Parathyroid adenoma (tissue), 2 donors: ENCODE data around the gene PHACTR2.
"Not testable (repeated sequence)": the region's sequence is repeated elsewhere in the genome, so short reads cannot be mapped to it uniquely, and the experiment has no call there.

Experiments
- H2AFZ ChIP-seq: fragments of 300-600 bp; sonication (generic); one replicate; pipeline ENCODE4 v1.7.0; 2017; ENCODE audit warnings: antibody characterized with exemption, mild to moderate bottlenecking
- H3K27ac ChIP-seq: fragments of 300-600 bp; sonication (generic); one replicate; pipeline ENCODE4 v1.7.0; 2017
- H3K27me3 ChIP-seq: fragments of 300-600 bp; sonication (generic); one replicate; pipeline ENCODE4 v1.7.0; 2017; ENCODE audit warnings: low read length; ENCODE audit not compliant: control insufficient read depth, insufficient read depth
- H3K36me3 ChIP-seq: fragments of 300-600 bp; sonication (generic); one replicate; pipeline ENCODE4 v1.7.0; 2017; ENCODE audit warnings: low read length; ENCODE audit not compliant: control insufficient read depth, insufficient read depth
- H3K4me1 ChIP-seq: fragments of 300-600 bp; sonication (generic); one replicate; pipeline ENCODE4 v1.7.0; 2017; ENCODE audit warnings: control low read depth
- H3K4me2 ChIP-seq: fragments of 300-600 bp; sonication (generic); one replicate; pipeline ENCODE4 v1.7.0; 2017; ENCODE audit warnings: low read length
- H3K4me3 ChIP-seq: fragments of 300-600 bp; sonication (generic); one replicate; pipeline ENCODE4 v1.7.0; 2017; ENCODE audit warnings: low read depth, low read length
- H3K79me2 ChIP-seq: fragments of 300-600 bp; sonication (generic); one replicate; pipeline ENCODE4 v1.7.0; 2017; ENCODE audit warnings: control low read depth
- H3K9ac ChIP-seq: fragments of 300-600 bp; sonication (generic); one replicate; pipeline ENCODE4 v1.7.0; 2017; ENCODE audit warnings: mild to moderate bottlenecking
- H3K9me3 ChIP-seq: fragments of 300-600 bp; sonication (generic); one replicate; pipeline ENCODE4 v1.7.0; 2017; ENCODE audit warnings: low read length; ENCODE audit not compliant: control insufficient read depth
- TF ChIP-seq, protein P1 (sequence below): fragments of 300-600 bp; sonication (generic); IDR thresholded peaks from one replicate; pipeline ENCODE4 v1.7.0; 2017; ENCODE audit warnings: antibody characterized with exemption, mild to moderate bottlenecking
- donor health status: primary hyperparathyroidism.

Gene PHACTR2

GRCh38 chr6:143733510-143733909, 55.7 kb downstream of the PHACTR2 start:
- no peak overlapping the region for H3K27ac ChIP-seq
- no peaks in the 10 kb centered on the region for H3K9me3 ChIP-seq
- H3K4me3 ChIP-seq: no peak overlapping the region
- no peaks in the 10 kb centered on the region for H3K36me3 ChIP-seq
- TF ChIP-seq, protein P1, sequence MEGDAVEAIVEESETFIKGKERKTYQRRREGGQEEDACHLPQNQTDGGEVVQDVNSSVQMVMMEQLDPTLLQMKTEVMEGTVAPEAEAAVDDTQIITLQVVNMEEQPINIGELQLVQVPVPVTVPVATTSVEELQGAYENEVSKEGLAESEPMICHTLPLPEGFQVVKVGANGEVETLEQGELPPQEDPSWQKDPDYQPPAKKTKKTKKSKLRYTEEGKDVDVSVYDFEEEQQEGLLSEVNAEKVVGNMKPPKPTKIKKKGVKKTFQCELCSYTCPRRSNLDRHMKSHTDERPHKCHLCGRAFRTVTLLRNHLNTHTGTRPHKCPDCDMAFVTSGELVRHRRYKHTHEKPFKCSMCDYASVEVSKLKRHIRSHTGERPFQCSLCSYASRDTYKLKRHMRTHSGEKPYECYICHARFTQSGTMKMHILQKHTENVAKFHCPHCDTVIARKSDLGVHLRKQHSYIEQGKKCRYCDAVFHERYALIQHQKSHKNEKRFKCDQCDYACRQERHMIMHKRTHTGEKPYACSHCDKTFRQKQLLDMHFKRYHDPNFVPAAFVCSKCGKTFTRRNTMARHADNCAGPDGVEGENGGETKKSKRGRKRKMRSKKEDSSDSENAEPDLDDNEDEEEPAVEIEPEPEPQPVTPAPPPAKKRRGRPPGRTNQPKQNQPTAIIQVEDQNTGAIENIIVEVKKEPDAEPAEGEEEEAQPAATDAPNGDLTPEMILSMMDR: no peak
- H2AFZ ChIP-seq: no peak overlapping the region
- peaks cover 34% of the 10 kb centered on the region for H3K79me2 ChIP-seq
- no peak overlapping the region for H3K4me2 ChIP-seq
- H3K27me3 ChIP-seq: no peaks in the 10 kb centered on the region
- peaks cover 6% of the 10 kb centered on the region for H3K4me1 ChIP-seq
- no peak overlapping the region for H3K9ac ChIP-seq

DNA sequence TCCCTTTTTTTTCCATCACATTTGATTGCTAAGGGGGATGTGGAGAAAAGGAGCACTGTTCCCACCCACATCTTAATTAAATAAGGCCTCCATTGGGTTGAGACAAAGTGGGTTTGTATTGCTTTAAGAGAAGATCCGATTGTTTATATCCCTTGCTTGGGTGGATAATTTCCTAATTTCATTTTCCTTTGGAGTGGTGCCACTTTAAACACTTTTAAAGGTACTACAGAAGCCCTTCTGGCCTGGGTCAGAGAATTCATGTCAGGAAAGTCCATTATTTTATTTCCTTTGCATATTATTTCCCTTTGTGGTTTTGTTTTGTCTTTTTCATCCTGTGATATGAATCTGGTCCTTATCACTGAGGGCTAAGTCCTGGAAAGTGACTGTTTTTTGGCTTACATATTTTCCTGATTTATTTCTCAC, 56.9 kb downstream of the PHACTR2 start:
- Histone ChIP-seq H3K36me3 (no peaks in the 10 kb centered on the region), H3K4me2 (no peak overlapping the region), H3K4me3 (no peak overlapping the region), H2AFZ (no peak overlapping the region), H3K79me2 (peaks cover 40% of the 10 kb centered on the region), H3K9ac (no peak overlapping the region), H3K4me1 (peaks cover 6% of the 10 kb centered on the region), H3K27me3 (no peaks in the 10 kb centered on the region), H3K9me3 (no peaks in the 10 kb centered on the region), H3K27ac (no peak overlapping the region)
- TF ChIP-seq, protein P1: no peak

DNA sequence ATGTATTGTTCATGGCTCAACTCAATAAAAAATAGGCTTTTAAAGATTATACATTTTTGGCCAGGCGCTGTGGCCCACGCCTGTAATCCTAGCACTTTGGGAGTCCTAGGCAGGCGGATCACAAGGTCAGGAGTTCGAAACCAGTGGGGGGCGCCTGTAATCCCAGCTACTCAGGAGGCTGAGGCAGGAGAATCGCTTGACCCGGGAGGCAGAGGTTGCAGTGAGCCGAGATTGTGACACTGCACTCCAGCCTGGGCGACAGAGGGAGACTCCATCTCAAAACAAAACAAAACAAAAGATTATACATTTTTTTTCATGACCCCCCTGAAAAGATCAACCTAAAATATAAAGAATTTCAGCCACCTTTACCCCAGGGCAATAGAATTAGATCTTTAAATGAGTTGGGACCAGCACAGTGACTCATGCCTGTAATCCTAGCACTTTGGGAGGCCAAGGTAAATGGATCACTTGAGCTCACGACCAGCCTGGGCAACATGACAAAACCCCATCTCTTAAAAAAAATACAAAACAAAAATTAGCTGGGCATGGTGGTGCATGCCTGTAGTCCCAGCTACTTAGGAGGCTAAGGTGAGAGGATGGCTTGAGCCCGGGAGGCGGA, 60.4 kb downstream of the PHACTR2 start:
- not testable (repeated sequence) for H3K27me3 ChIP-seq, H3K9me3 ChIP-seq, H3K4me3 ChIP-seq, H3K4me2 ChIP-seq, H3K36me3 ChIP-seq, H2AFZ ChIP-seq, H3K4me1 ChIP-seq, H3K27ac ChIP-seq, H3K9ac ChIP-seq
- H3K79me2 ChIP-seq: peaks cover 45% of the 10 kb centered on the region

DNA sequence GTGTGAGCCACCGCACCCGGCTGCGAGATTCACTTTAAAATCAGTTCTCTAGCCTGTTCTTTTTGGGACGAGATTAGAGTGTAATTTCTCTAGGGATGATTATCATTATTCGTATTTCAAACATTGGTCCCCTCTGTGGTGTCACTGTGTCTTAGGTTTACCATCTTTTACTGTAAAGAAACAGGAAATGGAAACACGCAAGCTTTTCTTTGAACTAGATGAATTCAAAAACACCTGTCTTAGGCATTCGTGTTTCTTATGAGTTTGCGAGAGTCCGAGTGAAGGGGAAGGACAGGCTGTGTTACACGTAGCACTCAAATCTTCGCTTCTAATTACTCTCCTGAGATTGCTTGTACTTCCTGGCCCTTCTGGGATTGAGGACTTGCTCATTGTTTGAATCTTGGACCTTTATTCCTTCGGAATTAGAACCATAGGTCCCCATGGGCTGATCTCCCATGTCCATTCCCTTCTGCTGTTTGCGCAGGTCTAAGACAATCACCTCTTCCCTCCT, 61.6 kb downstream of the PHACTR2 start:
- Histone ChIP-seq H2AFZ (no peak overlapping the region), H3K27me3 (no peaks in the 10 kb centered on the region), H3K4me2 (no peak overlapping the region), H3K9me3 (no peaks in the 10 kb centered on the region), H3K4me3 (no peak overlapping the region), H3K9ac (no peak overlapping the region), H3K36me3 (no peaks in the 10 kb centered on the region), H3K4me1 (peaks cover 2% of the 10 kb centered on the region), H3K79me2 (peaks cover 44% of the 10 kb centered on the region), H3K27ac (no peak overlapping the region)
- TF ChIP-seq, protein P1: no peak

GRCh38 chr6:143740213-143740612, 62.4 kb downstream of the PHACTR2 start:
- Histone ChIP-seq H3K36me3 (no peaks in the 10 kb centered on the region), H3K27ac (no peak overlapping the region), H3K9me3 (no peaks in the 10 kb centered on the region), H3K4me3 (no peak overlapping the region), H3K79me2 (peaks cover 49% of the 10 kb centered on the region), H2AFZ (no peak overlapping the region), H3K4me2 (no peak overlapping the region), H3K4me1 (peaks cover 3% of the 10 kb centered on the region), H3K27me3 (no peaks in the 10 kb centered on the region), H3K9ac (no peak overlapping the region)
- TF ChIP-seq, protein P1: no peak
